ENCODE results near the gene DPYSL5.
"Not testable (repeated sequence)": the region's sequence is repeated elsewhere in the genome, so short reads cannot be mapped to it uniquely, and the experiment has no call there.

DPYSL5 gene

GRCh38 chr2:26916128-26916692, 68.3 kb downstream of the DPYSL5 start:
- WGBS (ENCODE audit: insufficient coverage), result 83% methylated on average over 6 of the region's 7 CpGs
- H3K4me3 ChIP-seq (ENCODE audit: control insufficient read depth in 1 of 7, extremely low read depth in 1 of 7, insufficient read depth in 4 of 7, low read depth in 2 of 7, low read length in 6 of 7), result no peak overlapping the region
- no peak overlapping the region for H3K27ac ChIP-seq (ENCODE audit: insufficient read depth in 1 of 2, low read depth in 1 of 2, low read length in 2 of 2, poor library complexity in 1 of 2, severe bottlenecking in 2 of 2)
- peaks cover 0 to 2% (median 0%) of the 10 kb centered on the region in 5 experiments for H3K27me3 ChIP-seq (replicated peaks in 2 of 5; ENCODE audit: control insufficient read depth in 4 of 5, insufficient read depth in 5 of 5, low read length in 4 of 5)
- DNase-seq, result no peak
- H3K4me1 ChIP-seq (ENCODE audit: control extremely low read depth in 1 of 4, control insufficient read depth in 4 of 4, insufficient read depth in 4 of 4, low read length in 3 of 4), result peaks cover 0 to 8% (median 2%) of the 10 kb centered on the region in 4 experiments
- no peaks in the 10 kb centered on the region for H3K9me3 ChIP-seq (ENCODE audit: control extremely low read depth in 1 of 5, control insufficient read depth in 4 of 5, insufficient read depth in 2 of 5, low read depth in 1 of 5, low read length in 4 of 5)
- no peaks in the 10 kb centered on the region for H3K36me3 ChIP-seq (ENCODE audit: control insufficient read depth in 4 of 4, insufficient read depth in 4 of 4, low read length in 3 of 4)
- ChIA-PET POLR2A (no interaction called here), CTCF (interaction anchor here (1.6 to 2.5 kb wide), 3 partner anchors 27 to 74 kb away, joined by 3 to 10 read pairs (median 9); no protein-coding TSS in a partner anchor)

- no peaks in the 10 kb centered on the region for H3K36me3 ChIP-seq (ENCODE audit: control insufficient read depth in 4 of 4, insufficient read depth in 4 of 4, low read length in 3 of 4)
- peaks cover 0 to 4% (median 0%) of the 10 kb centered on the region in 5 experiments for H3K27me3 ChIP-seq (replicated peaks in 2 of 5; ENCODE audit: control insufficient read depth in 4 of 5, insufficient read depth in 5 of 5, low read length in 4 of 5)
- POLR2A ChIA-PET, result no interaction called here
- CTCF ChIA-PET, result interaction anchor here (1.1 to 2.5 kb wide), 5 partner anchors 12 to 75 kb away, joined by 3 to 10 read pairs (median 4); no protein-coding TSS in a partner anchor
- 34% methylated on average over 4 of the region's 5 CpGs for WGBS (ENCODE audit: insufficient coverage)
- no peaks in the 10 kb centered on the region for H3K9me3 ChIP-seq (ENCODE audit: control extremely low read depth in 1 of 5, control insufficient read depth in 4 of 5, insufficient read depth in 2 of 5, low read depth in 1 of 5, low read length in 4 of 5)
- no peak overlapping the region for H3K27ac ChIP-seq (ENCODE audit: insufficient read depth in 1 of 2, low read depth in 1 of 2, low read length in 2 of 2, poor library complexity in 1 of 2, severe bottlenecking in 2 of 2)
- H3K4me3 ChIP-seq (ENCODE audit: control insufficient read depth in 1 of 7, extremely low read depth in 1 of 7, insufficient read depth in 4 of 7, low read depth in 2 of 7, low read length in 6 of 7), result no peak overlapping the region
- H3K4me1 ChIP-seq (ENCODE audit: control extremely low read depth in 1 of 4, control insufficient read depth in 4 of 4, insufficient read depth in 4 of 4, low read length in 3 of 4), result peaks cover 0 to 8% (median 2%) of the 10 kb centered on the region in 4 experiments
- no peak for DNase-seq
Observed at GRCh38 chr2:26917135-26917836, 69.4 kb downstream of the DPYSL5 start.

DNA sequence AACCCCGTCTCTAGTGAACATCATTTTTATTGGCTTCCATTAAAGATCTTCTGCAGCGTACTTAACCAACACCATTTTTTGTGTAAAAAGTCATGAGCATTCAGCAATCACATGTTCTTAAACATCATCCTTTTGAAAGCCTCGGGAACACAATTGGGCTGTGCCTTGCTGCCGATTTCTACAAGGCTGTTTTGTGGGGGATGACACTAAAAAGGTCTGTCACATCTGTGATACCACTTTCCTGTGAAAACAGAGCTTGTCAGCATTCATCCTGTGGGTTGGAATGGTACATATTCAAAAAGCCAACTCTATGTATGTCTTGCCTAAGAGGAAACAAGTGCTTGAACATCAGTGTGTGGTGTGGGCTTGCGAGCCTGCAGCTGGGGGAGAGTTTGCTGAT, 73.4 kb downstream of the DPYSL5 start:
- H3K27ac ChIP-seq (ENCODE audit: insufficient read depth in 1 of 2, low read depth in 1 of 2, low read length in 2 of 2, poor library complexity in 1 of 2, severe bottlenecking in 2 of 2), result no peak overlapping the region
- H3K4me1 ChIP-seq (ENCODE audit: control extremely low read depth in 1 of 4, control insufficient read depth in 4 of 4, insufficient read depth in 4 of 4, low read length in 3 of 4), result peaks cover 0 to 11% (median 5%) of the 10 kb centered on the region in 4 experiments
- peaks cover 0 to 2% (median 0%) of the 10 kb centered on the region in 5 experiments for H3K27me3 ChIP-seq (replicated peaks in 2 of 5; ENCODE audit: control insufficient read depth in 4 of 5, insufficient read depth in 5 of 5, low read length in 4 of 5)
- ChIA-PET CTCF (interaction anchor here (1.0 to 3.6 kb wide), 8 partner anchors 9 to 81 kb away, joined by 3 to 53 read pairs (median 5); partner anchors contain the start of gene DPYSL5), POLR2A (no interaction called here)
- no peak overlapping the region for H3K4me3 ChIP-seq (ENCODE audit: control insufficient read depth in 1 of 7, extremely low read depth in 1 of 7, insufficient read depth in 4 of 7, low read depth in 2 of 7, low read length in 6 of 7)
- WGBS (ENCODE audit: insufficient coverage), result 89% methylated on average over 4 of the region's 5 CpGs
- H3K9me3 ChIP-seq (ENCODE audit: control extremely low read depth in 1 of 5, control insufficient read depth in 4 of 5, insufficient read depth in 2 of 5, low read depth in 1 of 5, low read length in 4 of 5), result no peaks in the 10 kb centered on the region
- no peaks in the 10 kb centered on the region for H3K36me3 ChIP-seq (ENCODE audit: control insufficient read depth in 4 of 4, insufficient read depth in 4 of 4, low read length in 3 of 4)
- no peak for DNase-seq

DNA sequence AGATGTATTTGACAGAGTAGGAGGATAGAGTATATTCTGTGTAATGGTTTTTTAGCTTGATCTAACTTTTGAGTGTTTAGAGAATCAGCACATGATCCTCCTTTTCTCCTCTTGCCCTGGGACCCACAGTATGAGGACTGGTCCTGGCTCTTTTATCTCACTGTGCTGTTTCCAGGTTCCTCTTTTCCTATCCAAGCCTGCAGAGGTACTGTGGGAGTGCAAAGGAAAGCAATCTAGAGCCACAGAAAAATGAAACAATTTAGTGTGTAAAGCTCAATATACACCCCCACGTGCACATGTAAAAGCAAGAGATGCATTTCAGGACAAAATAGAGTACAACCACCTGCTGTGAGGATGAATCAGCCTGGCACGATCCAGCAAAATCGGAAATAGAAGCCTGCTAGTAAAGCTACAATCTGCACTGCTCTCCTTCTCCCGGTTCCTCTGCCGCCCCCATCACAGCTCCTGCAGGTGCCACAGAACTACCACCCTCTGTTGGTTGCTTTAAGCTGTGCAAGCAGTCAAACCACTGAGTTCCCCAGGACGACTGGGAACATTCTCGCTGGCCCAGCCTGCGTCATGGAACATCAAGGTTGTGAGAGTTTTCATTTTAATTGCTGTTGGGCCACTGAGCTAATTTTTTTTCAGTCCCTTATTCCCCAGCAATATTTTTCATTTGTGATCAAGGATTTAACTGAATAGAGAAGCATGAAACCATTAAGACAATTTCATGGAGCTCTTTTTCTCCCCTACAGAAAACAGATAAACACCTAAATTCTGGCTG, 74.7 kb downstream of the DPYSL5 start:
- Histone ChIP-seq H3K4me3 (ENCODE audit: control insufficient read depth in 1 of 7, extremely low read depth in 1 of 7, insufficient read depth in 4 of 7, low read depth in 2 of 7, low read length in 6 of 7) (no peak overlapping the region), H3K9me3 (ENCODE audit: control extremely low read depth in 1 of 5, control insufficient read depth in 4 of 5, insufficient read depth in 2 of 5, low read depth in 1 of 5, low read length in 4 of 5) (no peaks in the 10 kb centered on the region), H3K36me3 (ENCODE audit: control insufficient read depth in 4 of 4, insufficient read depth in 4 of 4, low read length in 3 of 4) (no peaks in the 10 kb centered on the region), H3K27me3 (replicated peaks in 2 of 5; ENCODE audit: control insufficient read depth in 4 of 5, insufficient read depth in 5 of 5, low read length in 4 of 5) (peaks cover 0 to 2% (median 0%) of the 10 kb centered on the region in 5 experiments), H3K4me1 (ENCODE audit: control extremely low read depth in 1 of 4, control insufficient read depth in 4 of 4, insufficient read depth in 4 of 4, low read length in 3 of 4) (peaks cover 0 to 6% (median 3%) of the 10 kb centered on the region in 4 experiments), H3K27ac (ENCODE audit: insufficient read depth in 1 of 2, low read depth in 1 of 2, low read length in 2 of 2, poor library complexity in 1 of 2, severe bottlenecking in 2 of 2) (no peak overlapping the region)
- WGBS (ENCODE audit: insufficient coverage), result 8% methylated on average over 5 of the region's 8 CpGs
- ChIA-PET CTCF (interaction anchor here (0.6 to 3.6 kb wide), 29 partner anchors 10 to 268 kb away, joined by 3 to 53 read pairs (median 4); partner anchors contain the start of gene DPYSL5), POLR2A (no interaction called here)
- peak; percentile 61 to 78 (median 75) for DNase-seq

DNA sequence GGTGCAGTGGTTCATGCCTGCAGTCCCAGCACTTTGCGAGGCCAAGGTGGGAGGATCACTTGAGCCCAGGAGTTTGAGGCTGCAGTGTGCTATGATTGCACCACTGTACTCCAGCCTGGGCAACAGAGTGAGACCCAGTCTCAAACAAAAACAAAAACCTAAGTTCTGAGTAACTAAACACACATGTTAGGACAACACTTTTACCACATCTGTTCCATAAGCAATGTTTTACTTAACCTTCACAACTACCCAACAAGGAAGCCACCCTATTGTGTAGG, 75.2 kb downstream of the DPYSL5 start:
- H3K36me3 ChIP-seq (ENCODE audit: control insufficient read depth in 4 of 4, insufficient read depth in 4 of 4, low read length in 3 of 4); H3K9me3 ChIP-seq (ENCODE audit: control extremely low read depth in 1 of 5, control insufficient read depth in 4 of 5, insufficient read depth in 2 of 5, low read depth in 1 of 5, low read length in 4 of 5); POLR2A ChIA-PET; H3K4me1 ChIP-seq (ENCODE audit: control extremely low read depth in 1 of 4, control insufficient read depth in 4 of 4, insufficient read depth in 4 of 4, low read length in 3 of 4); H3K4me3 ChIP-seq (ENCODE audit: control insufficient read depth in 1 of 7, extremely low read depth in 1 of 7, insufficient read depth in 4 of 7, low read depth in 2 of 7, low read length in 6 of 7); H3K27ac ChIP-seq (ENCODE audit: insufficient read depth in 1 of 2, low read depth in 1 of 2, low read length in 2 of 2, poor library complexity in 1 of 2, severe bottlenecking in 2 of 2); H3K27me3 ChIP-seq (replicated peaks in 2 of 5; ENCODE audit: control insufficient read depth in 4 of 5, insufficient read depth in 5 of 5, low read length in 4 of 5); DNase-seq: not testable (repeated sequence)
- WGBS (ENCODE audit: insufficient coverage), result 100% methylated on average over 1 of the region's 1 CpG
- CTCF ChIA-PET, result interaction anchor here (0.9 to 3.6 kb wide), 19 partner anchors 9 to 134 kb away, joined by 3 to 53 read pairs (median 5); partner anchors contain the start of gene DPYSL5

DNA sequence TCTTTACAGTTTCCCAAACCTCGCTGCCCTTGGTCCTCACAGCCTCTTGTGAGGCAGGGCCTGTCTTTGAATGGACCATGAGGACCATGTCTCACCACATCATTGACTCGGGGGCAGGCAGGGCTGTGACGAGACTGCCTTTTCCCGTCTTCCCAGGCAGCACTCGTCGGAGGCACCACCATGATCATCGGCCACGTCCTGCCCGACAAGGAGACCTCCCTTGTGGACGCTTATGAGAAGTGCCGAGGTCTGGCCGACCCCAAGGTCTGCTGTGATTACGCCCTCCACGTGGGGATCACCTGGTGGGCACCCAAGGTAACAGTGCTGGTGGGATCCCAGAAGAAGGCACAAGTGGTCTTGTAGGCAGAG, 76.8 kb downstream of the DPYSL5 start:
- ChIA-PET CTCF (interaction anchor here (1.2 kb wide), 1 partner anchor 78 kb away, joined by 9 read pairs; no protein-coding TSS in a partner anchor), POLR2A (no interaction called here)
- H3K27ac ChIP-seq (ENCODE audit: insufficient read depth in 1 of 2, low read depth in 1 of 2, low read length in 2 of 2, poor library complexity in 1 of 2, severe bottlenecking in 2 of 2), result no peak overlapping the region
- H3K9me3 ChIP-seq (ENCODE audit: control extremely low read depth in 1 of 5, control insufficient read depth in 4 of 5, insufficient read depth in 2 of 5, low read depth in 1 of 5, low read length in 4 of 5), result no peaks in the 10 kb centered on the region
- WGBS (ENCODE audit: insufficient coverage), result 97% methylated on average over 14 of the region's 14 CpGs
- no peaks in the 10 kb centered on the region for H3K36me3 ChIP-seq (ENCODE audit: control insufficient read depth in 4 of 4, insufficient read depth in 4 of 4, low read length in 3 of 4)
- no peak for DNase-seq
- no peak overlapping the region for H3K4me3 ChIP-seq (ENCODE audit: control insufficient read depth in 1 of 7, extremely low read depth in 1 of 7, insufficient read depth in 4 of 7, low read depth in 2 of 7, low read length in 6 of 7)
- peaks cover 0 to 6% (median 2%) of the 10 kb centered on the region in 4 experiments for H3K4me1 ChIP-seq (ENCODE audit: control extremely low read depth in 1 of 4, control insufficient read depth in 4 of 4, insufficient read depth in 4 of 4, low read length in 3 of 4)
- H3K27me3 ChIP-seq (replicated peaks in 2 of 5; ENCODE audit: control insufficient read depth in 4 of 5, insufficient read depth in 5 of 5, low read length in 4 of 5), result peaks cover 0 to 2% (median 0%) of the 10 kb centered on the region in 5 experiments
